ENCODE measurements around the gene LRIT2. TPM values are rescaled to one million over a fixed set of nuclear protein-coding genes. Genes with fewer than 3 reads are reported as not detected.

Gene LRIT2
- total and polyA plus RNA-seq, 9 of the 15 experiments (the other 6 are each of a cell fraction or from before 2014, with no cell fraction given), result not detected

DNA sequence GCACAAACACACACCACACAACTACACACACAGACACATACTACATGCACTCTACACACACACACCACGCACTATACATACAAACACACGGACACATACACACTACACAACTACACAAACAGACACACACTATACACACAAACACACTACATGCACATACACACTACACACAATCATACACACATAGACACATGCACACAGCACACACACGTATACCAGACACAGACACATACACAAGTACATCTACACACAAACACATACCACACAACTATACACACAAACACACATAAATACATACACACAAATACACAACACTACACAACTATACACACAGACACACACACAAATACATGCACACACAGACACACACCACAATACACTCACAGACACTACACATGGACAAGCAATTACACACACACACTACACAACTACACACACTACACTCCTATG is 47.2 kb downstream of the LRIT2 start (continued):
- TF ChIP-seq, protein P1, sequence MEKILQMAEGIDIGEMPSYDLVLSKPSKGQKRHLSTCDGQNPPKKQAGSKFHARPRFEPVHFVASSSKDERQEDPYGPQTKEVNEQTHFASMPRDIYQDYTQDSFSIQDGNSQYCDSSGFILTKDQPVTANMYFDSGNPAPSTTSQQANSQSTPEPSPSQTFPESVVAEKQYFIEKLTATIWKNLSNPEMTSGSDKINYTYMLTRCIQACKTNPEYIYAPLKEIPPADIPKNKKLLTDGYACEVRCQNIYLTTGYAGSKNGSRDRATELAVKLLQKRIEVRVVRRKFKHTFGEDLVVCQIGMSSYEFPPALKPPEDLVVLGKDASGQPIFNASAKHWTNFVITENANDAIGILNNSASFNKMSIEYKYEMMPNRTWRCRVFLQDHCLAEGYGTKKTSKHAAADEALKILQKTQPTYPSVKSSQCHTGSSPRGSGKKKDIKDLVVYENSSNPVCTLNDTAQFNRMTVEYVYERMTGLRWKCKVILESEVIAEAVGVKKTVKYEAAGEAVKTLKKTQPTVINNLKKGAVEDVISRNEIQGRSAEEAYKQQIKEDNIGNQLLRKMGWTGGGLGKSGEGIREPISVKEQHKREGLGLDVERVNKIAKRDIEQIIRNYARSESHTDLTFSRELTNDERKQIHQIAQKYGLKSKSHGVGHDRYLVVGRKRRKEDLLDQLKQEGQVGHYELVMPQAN (IDR thresholded peaks at IDR 0.05; ENCODE audit: borderline replicate concordance), result peak; percentile 57; the same call in 1 of the 2 replicates
- TF ChIP-seq, protein P2, sequence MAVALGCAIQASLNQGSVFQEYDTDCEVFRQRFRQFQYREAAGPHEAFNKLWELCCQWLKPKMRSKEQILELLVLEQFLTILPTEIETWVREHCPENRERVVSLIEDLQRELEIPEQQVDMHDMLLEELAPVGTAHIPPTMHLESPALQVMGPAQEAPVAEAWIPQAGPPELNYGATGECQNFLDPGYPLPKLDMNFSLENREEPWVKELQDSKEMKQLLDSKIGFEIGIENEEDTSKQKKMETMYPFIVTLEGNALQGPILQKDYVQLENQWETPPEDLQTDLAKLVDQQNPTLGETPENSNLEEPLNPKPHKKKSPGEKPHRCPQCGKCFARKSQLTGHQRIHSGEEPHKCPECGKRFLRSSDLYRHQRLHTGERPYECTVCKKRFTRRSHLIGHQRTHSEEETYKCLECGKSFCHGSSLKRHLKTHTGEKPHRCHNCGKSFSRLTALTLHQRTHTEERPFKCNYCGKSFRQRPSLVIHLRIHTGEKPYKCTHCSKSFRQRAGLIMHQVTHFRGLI (CRISPR knock-in tag; IDR thresholded peaks at IDR 0.05), result no peak
- TF ChIP-seq ID3 (CRISPR knock-in tag; IDR thresholded peaks at IDR 0.05) (no peak), ID3 (tag; IDR thresholded peaks at IDR 0.05) (no peak), ADNP (tag; IDR thresholded peaks at IDR 0.05) (0 out of 2 replicates have a peak, but pooled peaks have one; percentile 32), THRAP3 (IDR thresholded peaks at IDR 0.05; ENCODE audit: borderline replicate concordance) (no peak), HDAC6 (IDR thresholded peaks at IDR 0.05; ENCODE audit: low read depth, low read length) (peak; percentile 9; the same call in 1 of the 2 replicates), TSC22D4 (tag; IDR thresholded peaks at IDR 0.05) (0 out of 2 replicates have a peak, but pooled peaks have one; percentile 53), ZNF668 (CRISPR knock-in tag; IDR thresholded peaks at IDR 0.05) (no peak), MAFK (IDR thresholded peaks at IDR 0.05; ENCODE audit: low read length) (no peak), ESRRA (IDR thresholded peaks at IDR 0.05; ENCODE audit: borderline replicate concordance, low read depth) (no peak), FOXK2 (conservative IDR thresholded peaks at IDR 0.05 in 1 of 2, IDR thresholded peaks at IDR 0.05 in 1 of 2; ENCODE audit: low read depth in 2 of 2) (peak; percentile 9 to 13; a peak in 1 of 4 replicates), HINFP (tag; conservative IDR thresholded peaks at IDR 0.05; ENCODE audit: low read depth) (no peak), NFRKB (IDR thresholded peaks at IDR 0.05; ENCODE audit: low read depth) (0 out of 2 replicates have a peak, but pooled peaks have one; percentile 37)

Data from K562 (cell line).